CD4-positive, alpha-beta T cell treated with Interleukin-6 for 4 hours (primary cell): ENCODE data around the gene TEX26.

Source experiments
- DNase-seq: peaks from one replicate; pipeline ENCODE4 v3.0.0-alpha.2; 2020; ENCODE audit warnings: mixed read lengths

Gene TEX26

DNA sequence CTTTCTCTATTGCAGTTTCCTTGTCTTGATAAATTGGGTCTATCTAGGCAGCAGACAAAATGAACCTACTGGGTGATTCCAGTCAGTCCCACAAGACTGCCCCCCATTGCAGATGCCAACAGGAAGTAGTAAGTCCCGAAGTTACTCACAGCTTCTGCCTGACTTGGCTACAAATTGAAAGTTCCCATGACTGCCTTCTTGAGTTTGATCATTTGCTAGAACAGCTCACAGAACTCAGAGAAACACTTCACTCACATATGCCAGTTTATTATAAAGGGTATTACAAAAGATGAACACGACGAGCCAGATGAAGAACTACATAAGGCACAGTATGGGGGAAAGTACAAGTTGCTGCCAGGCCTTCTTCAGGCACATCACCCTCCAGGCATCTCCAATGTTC lies 50.0 kb downstream of the TEX26 start:
- no peak for DNase-seq

DNA sequence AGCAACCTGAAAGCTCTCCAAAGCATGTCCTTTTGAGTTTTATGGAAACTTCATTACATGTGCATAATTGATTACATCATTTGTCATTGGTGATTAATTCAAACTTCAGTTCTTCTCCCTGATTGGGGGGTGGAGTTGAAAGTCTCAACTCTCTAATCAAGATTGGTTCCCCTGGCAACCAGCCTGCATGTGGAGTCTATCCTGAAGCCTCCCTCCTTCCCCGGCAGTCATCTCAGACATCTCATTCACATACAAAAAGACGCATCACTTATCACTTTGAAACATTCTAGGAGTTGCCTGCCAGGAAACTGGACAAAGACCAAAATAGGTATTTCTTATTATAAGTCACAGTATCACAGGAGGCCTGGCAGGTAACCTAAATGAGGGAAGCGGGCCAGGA lies 50.5 kb downstream of the TEX26 start:
- DNase-seq = no peak

DNA sequence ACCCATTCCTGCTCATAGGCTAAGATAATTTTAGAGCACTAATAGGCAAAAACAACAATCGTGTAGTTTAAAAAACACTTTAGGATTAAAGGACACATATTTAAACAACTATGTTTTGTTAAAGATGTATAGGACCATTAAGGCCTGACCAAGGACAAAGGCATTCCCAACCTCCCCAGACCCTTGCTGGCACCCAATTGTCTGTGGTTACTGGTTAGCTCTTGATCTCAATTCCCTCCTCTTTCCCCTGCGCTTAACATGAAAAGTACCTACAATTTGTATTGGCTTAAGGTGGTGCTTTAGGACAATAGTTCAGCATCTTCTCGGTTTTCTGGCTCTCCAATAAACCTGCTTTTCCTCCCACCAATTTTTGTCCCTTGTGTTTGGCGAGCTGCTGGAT lies 51.0 kb downstream of the TEX26 start:
- no peak for DNase-seq

DNA sequence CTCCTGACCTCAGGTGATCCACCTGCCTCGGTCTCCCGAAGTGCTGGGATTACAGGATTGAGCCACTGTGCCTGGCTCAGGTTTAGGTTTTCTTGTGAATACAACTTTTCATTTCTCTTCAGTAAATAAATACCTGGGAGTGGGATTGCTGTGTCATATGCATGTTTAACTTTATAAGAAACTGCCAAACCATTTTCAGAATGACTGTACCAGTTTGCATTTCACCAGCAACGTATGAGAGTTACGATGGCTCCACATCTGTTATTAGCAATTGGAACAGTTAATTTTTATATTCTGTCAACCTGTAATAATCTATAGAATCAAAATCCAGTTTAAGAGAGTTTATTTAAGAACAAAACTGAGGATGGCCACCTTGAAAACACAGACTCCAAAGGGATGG lies 52.2 kb downstream of the TEX26 start:
- DNase-seq = no peak

DNA sequence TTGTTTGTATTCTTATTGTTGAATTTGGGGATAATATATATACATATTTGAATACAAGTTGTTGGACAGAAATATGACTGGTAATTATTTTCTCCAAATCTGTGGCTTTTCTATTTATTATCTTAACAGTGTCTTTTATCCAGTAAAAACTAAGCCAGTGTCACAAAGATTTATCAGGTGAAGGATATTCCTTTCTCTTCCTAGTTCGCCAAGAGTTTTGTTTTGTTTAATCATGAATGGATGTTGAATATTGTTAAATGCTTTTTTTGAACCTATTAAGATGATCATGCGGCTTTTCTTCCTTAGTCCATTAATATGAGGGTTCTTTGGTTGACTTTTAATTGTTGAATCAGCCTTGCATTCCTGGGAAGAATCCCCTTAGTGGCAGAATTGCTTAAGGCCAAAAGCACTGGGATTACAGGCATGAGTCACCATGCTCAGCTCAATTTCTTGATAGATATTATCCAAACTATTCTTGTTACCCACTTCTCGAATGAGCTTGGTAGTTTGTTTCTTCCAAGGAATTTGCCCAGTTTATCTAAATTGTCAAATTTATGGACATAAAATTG lies 53.3 kb downstream of the TEX26 start:
- DNase-seq = no peak

DNA sequence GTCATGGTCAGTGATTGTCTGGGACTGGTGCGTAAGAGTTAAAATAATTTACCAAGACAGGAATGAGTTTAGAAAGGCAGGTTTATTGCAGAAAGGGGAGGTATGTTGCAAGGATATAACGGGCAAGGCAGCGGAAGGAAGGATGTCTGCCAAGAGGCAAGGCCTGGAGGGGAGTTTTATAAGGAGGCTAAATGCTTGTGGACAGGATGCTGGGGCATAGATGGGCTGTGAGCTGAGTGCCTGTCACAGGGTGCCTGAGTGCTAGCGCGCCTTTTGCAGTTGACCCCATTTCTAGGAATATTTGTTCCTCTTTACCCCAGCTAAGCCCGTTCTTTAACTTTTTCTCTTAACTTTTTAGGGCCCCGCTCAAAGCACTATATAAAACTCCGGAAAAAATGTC lies 58.7 kb downstream of the TEX26 start:
- DNase-seq = no peak

DNA sequence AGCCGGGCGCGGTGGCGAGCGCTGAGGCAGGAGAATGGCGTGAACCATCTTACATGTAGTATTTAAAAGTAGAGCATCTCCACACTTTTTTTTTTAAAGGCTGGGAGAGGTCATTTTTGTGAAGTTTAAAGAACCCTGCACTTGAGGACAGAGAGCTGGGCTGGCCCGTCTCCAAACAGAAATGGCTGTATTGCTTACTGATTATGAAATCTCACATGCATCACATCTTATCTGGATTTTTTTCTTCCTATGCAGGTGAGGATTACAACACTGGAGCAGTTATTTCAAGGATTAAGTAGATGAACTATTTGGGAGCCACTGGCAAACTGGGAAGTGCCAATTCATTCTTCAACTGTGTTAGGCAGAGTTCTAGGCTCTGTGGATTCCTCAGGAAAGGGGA lies 59.5 kb downstream of the TEX26 start:
- no peak for DNase-seq

DNA sequence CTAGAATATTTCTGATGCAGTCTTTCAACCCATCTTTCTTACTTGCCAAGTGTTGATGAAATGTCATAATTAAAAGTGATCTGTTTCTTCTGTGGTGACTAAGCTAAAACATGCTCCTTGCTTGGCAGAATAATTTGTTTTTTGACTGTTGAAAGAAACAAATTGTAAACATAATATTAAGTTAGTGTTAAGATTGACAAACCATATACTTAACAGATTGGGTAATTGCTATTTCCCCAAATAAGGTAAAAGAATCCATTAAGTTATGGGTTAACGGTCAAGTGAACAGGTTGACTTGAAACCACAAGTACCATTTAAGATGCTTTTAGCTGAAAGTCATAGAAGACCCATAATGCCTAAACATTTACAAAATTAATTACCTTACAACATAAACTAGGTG lies 62.9 kb downstream of the TEX26 start:
- no peak for DNase-seq

DNA sequence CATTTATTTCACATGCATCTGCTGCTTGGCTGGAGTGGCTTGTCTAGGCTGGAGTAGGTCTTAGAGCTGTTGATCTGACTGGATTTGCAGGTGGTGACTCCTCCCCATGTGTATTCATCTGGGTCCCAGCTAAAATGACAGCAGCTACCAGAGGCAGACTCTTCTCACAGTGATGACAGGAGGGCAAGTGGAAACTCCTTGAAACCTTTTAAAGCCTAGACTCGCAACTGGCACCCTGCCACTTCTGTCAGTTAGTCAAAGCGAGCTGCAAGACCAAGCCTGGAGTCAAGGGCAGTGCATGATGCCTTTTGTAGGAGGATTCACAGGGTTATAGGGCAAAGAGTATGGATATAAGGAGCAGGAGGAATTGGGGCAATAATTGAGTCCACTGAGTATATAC lies 65.2 kb downstream of the TEX26 start:
- DNase-seq = no peak

DNA sequence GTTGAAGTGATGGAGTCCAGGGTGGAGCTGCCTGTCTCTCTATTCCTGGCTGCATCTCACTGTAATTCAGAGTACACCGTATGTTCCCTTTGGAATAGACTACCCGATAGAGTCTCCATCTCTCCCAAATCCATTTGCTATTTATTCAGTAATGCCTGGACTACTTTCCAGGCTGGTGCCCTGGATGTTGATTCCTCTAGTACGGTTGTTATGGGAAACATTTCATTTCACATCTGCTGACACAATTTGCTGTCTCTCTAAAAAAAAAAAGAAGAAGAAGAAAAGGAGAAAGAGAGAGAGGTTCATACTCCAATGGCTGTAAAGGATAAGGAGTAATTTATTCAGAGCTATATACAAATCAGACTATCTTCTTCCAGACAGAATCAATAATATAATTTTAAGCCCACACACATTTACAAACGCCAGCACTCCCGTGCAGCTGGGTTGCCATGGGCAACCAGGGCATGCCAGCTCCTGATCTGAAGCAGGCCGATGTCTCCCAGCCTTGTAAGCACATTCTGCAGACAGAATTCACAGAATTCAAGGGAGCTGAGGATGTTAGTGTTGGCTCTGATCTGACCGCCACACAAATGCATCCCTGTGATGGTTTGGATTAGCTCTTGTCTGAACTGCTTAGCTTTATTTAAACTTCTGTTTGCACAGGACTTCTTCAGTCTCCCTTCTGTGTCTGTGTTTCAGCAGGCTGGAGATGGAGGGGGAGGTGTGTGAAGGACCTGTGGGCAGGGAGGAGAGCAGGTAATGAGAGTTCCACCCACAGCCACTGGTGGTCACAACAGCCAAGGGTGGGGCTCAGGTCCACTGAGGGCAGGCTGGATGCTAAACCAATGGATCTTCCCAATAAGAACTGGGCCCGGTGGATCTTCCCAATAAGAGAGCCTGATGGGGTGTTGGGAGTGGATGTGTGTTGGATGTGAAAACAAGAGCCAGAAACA lies 66.0 kb downstream of the TEX26 start:
- DNase-seq = no peak

DNA sequence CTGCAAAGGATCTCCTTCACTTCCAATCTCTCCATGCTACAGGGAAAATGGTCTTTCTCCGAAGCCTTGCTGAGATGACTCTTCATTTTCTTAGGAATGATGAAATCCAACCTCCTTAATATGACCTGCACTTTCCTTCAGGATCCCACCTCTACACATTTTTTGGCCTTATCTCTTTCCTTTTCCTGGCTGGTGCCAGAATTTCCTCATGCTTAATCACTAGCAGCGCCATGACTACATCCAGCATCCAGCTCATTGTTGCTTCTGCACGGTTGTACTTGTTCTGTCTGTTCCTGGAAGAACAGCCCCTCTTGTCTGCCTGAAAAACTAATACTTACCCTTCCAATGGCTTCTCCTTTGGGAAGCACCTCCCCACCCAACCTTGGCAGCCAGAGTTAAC lies 68.4 kb downstream of the TEX26 start:
- DNase-seq = no peak

DNA sequence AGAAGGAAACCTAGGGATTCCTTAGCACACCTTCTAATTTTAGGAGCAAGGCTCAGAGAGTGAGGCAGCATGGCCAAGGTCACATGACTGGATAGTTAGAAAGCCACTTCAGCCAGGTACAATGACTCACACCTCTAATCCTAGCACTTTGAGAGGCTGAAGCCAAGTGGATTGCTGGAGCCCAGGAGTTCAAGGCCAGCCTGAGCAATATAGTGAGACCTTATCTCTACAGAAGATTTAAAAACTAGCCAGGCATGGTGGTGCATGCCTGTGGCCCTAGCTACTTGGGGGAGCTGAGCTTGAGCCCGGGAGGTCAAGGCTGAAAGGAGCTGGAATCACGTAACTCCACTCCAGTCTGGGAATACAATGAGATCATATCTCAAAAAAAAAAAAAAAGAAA lies 69.2 kb downstream of the TEX26 start:
- no peak for DNase-seq

DNA sequence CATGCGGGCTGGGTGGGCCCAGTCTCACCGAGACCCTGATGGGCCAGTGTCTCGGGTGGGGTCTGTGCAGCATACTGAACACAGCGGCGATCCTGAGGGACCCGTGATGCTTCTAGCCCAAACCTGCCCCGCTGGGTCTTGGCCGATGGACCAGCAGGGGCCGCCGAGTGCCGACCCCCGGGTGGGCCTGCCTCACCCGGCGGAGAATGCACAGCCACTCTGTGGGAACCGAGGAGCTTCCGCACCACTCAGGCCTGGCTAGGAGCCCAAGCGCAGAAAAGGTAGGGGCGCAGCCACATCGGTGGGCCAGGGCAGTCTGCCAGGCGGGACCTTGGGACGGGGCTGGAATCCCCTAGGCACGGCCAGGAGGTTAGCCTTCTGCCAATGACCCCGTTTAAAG lies 72.6 kb downstream of the TEX26 start:
- DNase-seq = no peak

DNA sequence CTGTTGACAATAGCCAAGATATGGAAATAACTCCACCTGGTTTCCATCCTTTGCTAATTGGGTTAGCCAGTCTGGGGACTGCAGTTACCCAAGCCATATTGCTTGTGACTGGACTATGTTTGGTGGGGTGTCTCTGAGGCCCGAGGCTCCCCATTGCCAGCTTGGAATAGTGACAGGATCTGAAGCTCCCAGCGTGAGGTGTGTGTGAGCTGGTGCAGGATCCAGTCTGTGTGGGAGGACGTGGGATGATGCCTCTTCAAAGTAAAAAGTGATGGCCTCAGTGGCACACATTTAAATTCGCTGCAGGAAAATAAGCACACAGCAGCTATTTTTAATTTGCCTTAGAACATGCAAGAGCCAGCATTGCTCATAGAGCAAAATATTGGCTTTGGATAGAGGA lies 75.0 kb downstream of the TEX26 start:
- no peak for DNase-seq

DNA sequence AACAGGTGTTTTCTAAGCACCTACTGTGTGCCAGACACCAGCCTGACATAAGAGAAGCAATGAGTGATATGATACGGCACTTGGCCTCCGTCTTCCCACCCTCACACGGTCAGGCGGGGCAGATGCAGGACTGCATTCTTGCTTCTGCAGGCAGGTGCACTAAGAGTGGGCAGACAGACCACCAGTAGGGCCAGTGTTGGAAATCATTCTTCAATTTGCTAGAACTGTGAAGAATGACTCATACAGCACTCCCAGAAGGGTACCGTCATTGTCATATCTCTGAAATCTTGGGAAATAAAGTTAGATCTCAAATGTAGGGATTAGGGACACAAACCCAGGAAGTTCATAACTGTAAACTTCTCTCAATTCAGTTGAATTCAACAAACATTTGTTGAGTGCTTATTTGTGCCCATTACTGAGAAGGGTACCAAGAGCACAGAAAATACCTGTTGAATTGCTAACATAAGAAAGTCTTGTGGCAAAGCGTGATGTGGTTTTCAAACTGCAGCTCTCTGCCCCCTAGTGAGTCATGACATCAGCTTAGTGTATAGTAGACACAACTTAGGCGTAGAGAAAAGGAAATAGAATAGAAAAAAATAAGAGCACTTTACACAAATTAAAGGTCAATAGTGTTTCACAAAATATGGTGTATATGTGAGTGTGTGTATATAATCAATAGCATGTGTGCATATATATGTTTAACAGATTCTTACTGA lies 76.1 kb downstream of the TEX26 start:
- no peak for DNase-seq

DNA sequence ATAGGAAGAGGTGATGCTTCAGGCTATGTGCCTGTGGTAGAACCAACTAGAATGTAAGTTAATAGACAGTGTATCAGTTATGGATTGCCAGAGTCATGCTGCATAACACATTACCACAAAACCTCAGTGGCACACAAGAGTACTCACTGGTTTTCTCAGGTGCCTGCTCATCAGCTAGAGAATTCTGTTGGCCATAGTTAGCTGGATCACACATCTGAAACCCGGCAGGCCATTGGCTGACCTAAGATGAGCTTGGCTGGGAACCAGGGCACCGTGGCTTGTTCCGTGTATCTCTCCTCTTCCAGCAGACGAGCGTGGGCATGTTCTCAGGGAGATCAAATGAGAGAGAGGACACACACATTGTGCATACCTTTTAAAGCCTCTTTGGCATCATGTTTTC lies 76.7 kb downstream of the TEX26 start:
- DNase-seq = no peak

DNA sequence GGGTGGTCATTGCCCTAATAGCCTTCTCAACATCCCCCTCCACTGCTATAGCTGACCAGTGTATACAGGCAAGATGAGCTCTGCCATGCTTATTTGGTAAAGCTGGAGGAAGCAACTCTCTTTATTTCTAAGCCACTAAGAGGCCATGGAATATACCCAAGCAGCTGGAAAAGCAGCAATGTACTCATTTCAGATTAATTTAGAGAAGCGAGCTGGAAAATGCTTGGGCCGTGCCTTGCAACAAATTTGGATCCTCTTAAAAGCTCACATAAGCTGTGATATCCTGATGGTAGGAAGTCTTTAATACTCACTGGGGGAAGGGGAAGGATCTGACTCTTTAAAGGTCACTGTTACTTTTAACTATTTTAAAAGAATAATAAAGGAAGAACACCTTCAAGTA lies 77.8 kb downstream of the TEX26 start:
- DNase-seq = no peak

DNA sequence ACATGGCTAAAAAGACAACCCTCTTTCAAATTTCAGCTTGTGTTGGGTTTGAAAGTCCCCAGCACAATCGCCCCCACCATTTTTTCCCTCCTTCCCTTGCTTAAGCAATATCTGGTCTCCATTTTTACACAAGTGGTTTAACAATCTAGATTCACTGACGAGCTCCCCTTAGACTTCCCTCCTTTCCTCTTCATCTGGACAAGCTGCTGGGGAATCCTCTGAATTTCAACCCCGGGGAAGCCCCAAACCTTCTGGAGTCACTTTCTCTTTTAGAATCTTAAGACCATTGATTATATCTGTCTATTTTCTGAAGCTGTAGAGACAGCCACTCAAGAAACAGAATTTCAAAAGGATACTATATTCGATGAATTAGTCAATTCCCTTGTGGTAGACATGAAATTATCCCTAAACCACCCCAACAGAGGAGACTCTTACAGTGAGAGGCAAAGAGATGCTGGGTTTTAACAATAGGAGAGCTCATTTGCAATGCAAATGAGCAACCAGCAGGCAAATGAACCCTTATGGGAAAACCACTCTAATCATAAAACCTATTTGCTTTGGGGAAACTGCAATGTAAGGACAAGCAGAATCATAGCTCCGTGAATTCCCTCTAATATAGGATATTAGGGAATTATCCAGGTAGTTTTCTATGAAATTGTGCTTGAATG lies 78.9 kb downstream of the TEX26 start:
- DNase-seq = no peak

DNA sequence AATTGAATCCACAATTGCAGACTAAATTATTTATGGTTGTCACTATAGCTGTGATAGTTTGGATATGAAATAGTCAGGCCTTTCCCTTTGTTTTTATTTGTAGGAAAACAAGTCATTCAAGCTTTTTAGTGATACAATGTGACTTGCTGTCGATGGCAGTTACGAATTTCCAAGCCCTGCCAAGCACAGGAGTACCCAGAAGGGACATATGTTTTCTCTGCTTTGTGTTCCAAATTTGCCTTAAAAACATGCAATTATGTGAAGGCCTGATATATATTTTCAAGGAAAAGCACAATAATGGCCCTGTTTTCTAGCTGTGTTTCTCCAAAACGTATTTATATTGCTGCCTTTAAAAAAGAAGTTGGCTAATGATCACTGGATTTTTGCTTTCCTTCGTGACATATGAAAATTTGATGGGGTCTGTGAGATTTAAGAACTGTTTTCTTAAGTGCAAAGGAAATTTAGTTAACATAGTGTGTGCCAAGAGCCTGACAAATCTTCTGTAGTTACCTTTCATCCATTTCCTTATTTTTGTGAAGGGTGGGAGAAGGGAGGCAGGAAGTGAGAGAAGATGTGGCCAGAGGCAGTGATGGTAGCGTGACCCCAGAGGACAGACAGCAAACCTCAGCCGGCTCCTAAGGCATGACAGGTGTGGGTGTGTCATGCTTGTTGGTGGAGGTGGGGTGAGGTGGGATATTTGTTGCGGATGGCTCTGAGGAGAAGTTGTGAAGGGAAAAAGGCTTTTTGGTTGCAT lies 79.6 kb downstream of the TEX26 start:
- no peak for DNase-seq

DNA sequence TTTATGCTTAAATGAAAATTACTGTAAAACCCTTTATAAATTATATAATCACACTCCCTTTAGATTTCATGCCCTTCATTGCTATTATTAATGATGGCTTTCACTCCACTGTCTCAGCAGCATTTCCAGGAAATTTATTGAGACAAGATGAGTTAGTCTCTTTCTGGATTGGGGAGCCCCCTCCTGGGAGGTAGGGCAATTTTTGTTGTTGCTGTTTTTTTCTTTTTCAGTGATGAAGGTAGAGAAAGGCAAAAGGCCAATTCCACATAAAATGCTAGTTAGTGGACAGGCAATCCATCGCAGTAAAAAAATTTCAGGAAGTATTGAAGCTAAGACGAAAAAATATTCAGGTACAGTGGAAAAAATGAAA lies 80.2 kb downstream of the TEX26 start:
- no peak for DNase-seq

DNA sequence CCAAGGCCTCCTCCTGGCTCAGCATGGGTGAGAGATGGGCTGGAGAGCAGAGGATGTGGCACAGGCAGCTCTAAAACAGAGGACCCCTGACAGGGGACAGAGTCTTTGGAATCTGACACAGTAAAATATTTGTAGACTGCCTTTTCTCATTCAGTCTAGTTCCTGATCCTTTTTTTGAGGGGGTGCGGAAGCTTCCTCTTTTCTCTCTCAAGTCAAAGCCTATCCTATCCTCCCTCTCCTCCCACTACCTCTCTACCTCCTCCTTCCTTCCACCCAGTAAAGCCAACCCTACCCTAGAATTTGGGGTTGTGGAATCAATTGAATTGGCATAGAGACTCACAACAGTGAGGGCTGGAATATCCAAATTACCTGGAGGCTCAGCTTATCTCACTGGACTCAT lies 82.0 kb downstream of the TEX26 start:
- no peak for DNase-seq

DNA sequence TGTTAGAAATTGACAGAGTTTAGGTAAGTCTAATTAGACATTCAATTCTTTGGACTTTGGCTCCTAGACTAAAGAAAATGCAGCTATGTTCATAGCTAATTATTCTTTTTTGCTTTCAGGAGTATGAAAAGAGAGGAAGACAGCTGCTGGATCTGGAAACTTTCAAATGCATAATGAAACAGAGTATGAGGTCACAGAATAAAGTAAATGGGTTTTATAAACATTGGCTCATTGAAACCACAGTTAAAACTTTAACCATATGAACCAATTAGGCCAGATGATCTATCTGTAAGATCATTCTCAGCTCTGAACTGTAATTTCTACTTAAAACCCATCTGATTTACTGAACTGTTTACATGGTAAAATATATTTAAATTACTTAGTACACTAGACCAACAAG lies 82.7 kb downstream of the TEX26 start:
- DNase-seq = no peak
